ENCODE data around the gene RASGRP3. TPM values are rescaled to one million over a fixed set of nuclear protein-coding genes. Genes with fewer than 3 reads are reported as not detected.

RASGRP3 gene
- total and polyA plus RNA-seq, 2 of the 13 experiments (the other 11 are each of a cell fraction or from before 2014, with no cell fraction given) = 0.01 TPM; not detected in 1

DNA sequence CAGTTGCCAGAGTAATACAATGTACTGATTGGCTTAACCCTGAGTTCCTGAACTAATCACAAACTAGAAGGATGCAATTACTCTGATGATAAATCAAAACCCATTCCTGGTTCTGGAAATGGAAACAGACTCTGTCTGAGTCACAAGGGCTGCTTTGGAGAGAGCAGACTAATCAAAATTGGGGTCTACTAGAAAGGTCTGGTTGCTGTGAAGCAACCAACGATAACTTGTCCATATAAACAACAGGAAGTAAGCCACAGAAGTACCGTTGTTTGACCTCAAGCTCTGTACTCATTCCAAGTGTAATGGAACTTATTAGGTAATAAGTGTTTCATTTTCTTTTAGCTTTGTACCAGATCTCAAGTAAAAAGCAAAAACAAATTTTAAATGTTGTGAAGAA, 49.7 kb downstream of the RASGRP3 start (continued):
- TF ChIP-seq ZNF160 (CRISPR knock-in tag; IDR thresholded peaks at IDR 0.05) (no peak), ATF7 (IDR thresholded peaks at IDR 0.05) (no peak), ATF7 (CRISPR knock-in tag; IDR thresholded peaks at IDR 0.05) (no peak), PLSCR1 (CRISPR knock-in tag; IDR thresholded peaks at IDR 0.05; ENCODE audit: borderline replicate concordance) (no peak), NFRKB (IDR thresholded peaks at IDR 0.05) (no peak), RAD51 (IDR thresholded peaks at IDR 0.05; ENCODE audit: borderline replicate concordance) (no peak), ETS1 (CRISPR knock-in tag; IDR thresholded peaks at IDR 0.05) (no peak), ZBTB33 (CRISPR knock-in tag; IDR thresholded peaks at IDR 0.05) (no peak)

DNA sequence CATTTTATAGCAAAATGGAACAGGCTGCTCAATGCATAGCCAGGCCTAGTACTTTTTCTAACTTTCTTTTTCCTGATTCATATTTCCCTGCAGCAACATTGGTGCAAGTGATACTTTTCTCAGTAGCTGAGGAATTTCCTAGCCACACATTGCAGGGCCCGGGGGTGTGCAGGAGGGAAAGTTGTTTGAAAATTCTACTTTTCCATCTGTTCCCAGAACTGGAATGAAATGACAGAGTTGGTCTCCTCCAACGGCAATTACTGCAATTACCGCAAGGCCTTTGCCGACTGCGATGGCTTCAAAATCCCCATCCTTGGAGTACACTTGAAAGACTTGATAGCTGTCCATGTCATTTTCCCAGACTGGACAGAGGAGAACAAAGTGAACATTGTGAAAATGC, 50.5 kb downstream of the RASGRP3 start:
- no TSS peak for BruUV-seq (replicated peaks)
- FAIRE-seq = no peak
- intact Hi-C loops (cut with micrococcal nuclease; ENCODE audit: unreplicated experiment) = no loop called here
- H3K4me3 ChIP-seq (replicated peaks in 1 of 3; ENCODE audit: insufficient read depth in 1 of 3, low read depth in 2 of 3, low read length in 3 of 3) = no peak overlapping the region
- no peak overlapping the region for H3K27ac ChIP-seq (ENCODE audit: extremely low read length, insufficient read depth, low read length)
- no peak overlapping the region for H3K9ac ChIP-seq (ENCODE audit: insufficient read depth, low read depth, low read length)
- DNase-seq (ENCODE audit: low spot score) = no peak
- no peak overlapping the region for H3K4me2 ChIP-seq (ENCODE audit: low read depth, low read length)
- ChIA-PET CTCF (ENCODE audit: low intra/inter-chr PET ratio, low total read pairs) (no interaction called here), POLR2A (no interaction called here)
- no peak overlapping the region for H2AFZ ChIP-seq (ENCODE audit: low read length)
- H3K36me3 ChIP-seq (replicated peaks in 1 of 2; ENCODE audit: control insufficient read depth in 1 of 2, insufficient read depth in 2 of 2, low read length in 2 of 2) = no peaks in the 10 kb centered on the region
- in situ Hi-C loops (cut with HindIII; ENCODE audit: extremely low pct_ligation_motif_present, low pct_unique_long_range_greater_than_20kb) = no loop called here
- H4K20me1 ChIP-seq (ENCODE audit: insufficient read depth, low read length) = no peaks in the 10 kb centered on the region
- no peaks in the 10 kb centered on the region; a peak in 2 of 5 replicates for H3K27me3 ChIP-seq (ENCODE audit: control insufficient read depth in 1 of 2, insufficient read depth in 2 of 2, low read length in 2 of 2)
- no peaks in the 10 kb centered on the region for H3K79me2 ChIP-seq (ENCODE audit: insufficient read depth, low read length)
- ATAC-seq = no peak
- H3K9me3 ChIP-seq (ENCODE audit: low read length) = no peaks in the 10 kb centered on the region
- H3K4me1 ChIP-seq (ENCODE audit: insufficient read depth, low read length) = no peaks in the 10 kb centered on the region
- WGBS (ENCODE audit: low lambda C conversion rate) = 72% methylated on average over 5 of the region's 5 CpGs
- TF ChIP-seq ZNF431 (CRISPR knock-in tag; IDR thresholded peaks at IDR 0.05; ENCODE audit: borderline replicate concordance, low read depth) (no peak), NCOA5 (CRISPR knock-in tag; IDR thresholded peaks at IDR 0.05) (no peak), CENPBD1 (CRISPR knock-in tag; IDR thresholded peaks at IDR 0.05; ENCODE audit: borderline replicate concordance, low read depth) (no peak), FLYWCH1 (CRISPR knock-in tag; IDR thresholded peaks at IDR 0.05) (no peak), ZNF841 (CRISPR knock-in tag; IDR thresholded peaks at IDR 0.05; ENCODE audit: borderline replicate concordance) (no peak), REL (CRISPR knock-in tag; conservative IDR thresholded peaks at IDR 0.05) (no peak), HOXD1 (CRISPR knock-in tag; IDR thresholded peaks at IDR 0.05) (no peak), BRD4 (CRISPR knock-in tag; IDR thresholded peaks at IDR 0.05) (no peak), MXI1 (IDR thresholded peaks at IDR 0.05; ENCODE audit: borderline replicate concordance, low read depth, low read length) (no peak)
